Lower leg skin (tissue), 4 donors: ENCODE data around the gene EHMT2. TPM values are rescaled to one million over a fixed set of nuclear protein-coding genes. Genes with fewer than 3 reads are reported as not detected.

Experiments used
- DNase-seq, 2 donors: peaks; one replicate each; pipeline ENCODE4 v3.0.0-alpha.2; 2019; ENCODE audit warnings: low spot score in 2 of 2
- H3K4me3 ChIP-seq: fragments of 200-600 bp; sonication (generic); 2 replicates; pipeline ENCODE4 v1.5.1; 2017; ENCODE audit warnings: mild to moderate bottlenecking, low read depth; ENCODE audit not compliant: poor library complexity, severe bottlenecking
- CTCF ChIP-seq, 3 donors: fragments of 450-650 bp; IDR thresholded peaks; one replicate each; pipeline ENCODE4 v1.5.1; 2016; ENCODE audit warnings: antibody characterized with exemption in 3 of 3, mild to moderate bottlenecking in 3 of 3, moderate library complexity in 2 of 3
- POLR2A ChIP-seq, 2 donors: fragments of 450-650 bp; IDR thresholded peaks; one replicate each; pipeline ENCODE4 v1.6.1; 2016 to 2017; ENCODE audit warnings: antibody characterized with exemption in 2 of 2, mild to moderate bottlenecking in 1 of 2, moderate library complexity in 1 of 2
- WGBS, 2 donors: methylation state at CpG; one replicate each; pipeline ENCODE4 v1.1.5; 2018; 5-methylcytosine and 5-hydroxymethylcytosine counted together
- intact Hi-C: fragments of 100-400 bp; cut with DNase I; formaldehyde crosslinking; loops from one replicate; pipeline ENCODE4 v1.15.0; 2023; ENCODE audit warnings: low total_unique reads
- total RNA-seq, 4 donors: library from RNA; depleted of rRNA; stranded (reverse); fragments of >200 nt; gene quantifications; one replicate each; pipeline ENCODE4 v1.1.0, GENCODE V29; 2016

EHMT2 gene
- total RNA-seq, 4 donors from 2014 or later, result 25.5 to 39.3 (median 33.6) TPM

- intact Hi-C loops, result no loop called here
- TF ChIP-seq CTCF (IDR thresholded peaks at IDR 0.05), result no peak
- no peak for TF ChIP-seq POLR2A (IDR thresholded peaks at IDR 0.05)
- 74 to 84% methylated on average over 2 of the region's 2 CpGs for WGBS, 2 donors
- no peak for DNase-seq
- H3K4me3 ChIP-seq, result no peak overlapping the region
Observed at GRCh38 chr6:31920811-31921210, 23.3 kb upstream of the EHMT2 start.

- 71 to 76% methylated on average over 6 of the region's 6 CpGs for WGBS, 2 donors
- DNase-seq, result no peak
- intact Hi-C loops, result no loop called here
- no peak overlapping the region for H3K4me3 ChIP-seq
- no peak for TF ChIP-seq CTCF (IDR thresholded peaks at IDR 0.05)
- no peak for TF ChIP-seq POLR2A (IDR thresholded peaks at IDR 0.05)
Observed at GRCh38 chr6:31919624-31920303, 22.3 kb upstream of the EHMT2 start.

GRCh38 chr6:31918069-31918720, 20.7 kb upstream of the EHMT2 start:
- 84 to 88% methylated on average over 8 of the region's 8 CpGs for WGBS, 2 donors
- intact Hi-C loops, result no loop called here
- TF ChIP-seq POLR2A (IDR thresholded peaks at IDR 0.05) (no peak), CTCF (IDR thresholded peaks at IDR 0.05) (no peak)
- DNase-seq, result no peak
- no peak overlapping the region for H3K4me3 ChIP-seq

- no peak for TF ChIP-seq CTCF (IDR thresholded peaks at IDR 0.05)
- 67 to 69% methylated on average over 6 of the region's 6 CpGs for WGBS, 2 donors
- intact Hi-C loops, result no loop called here
- no peak overlapping the region for H3K4me3 ChIP-seq
- no peak for DNase-seq
Observed at GRCh38 chr6:31915756-31916155, 18.3 kb upstream of the EHMT2 start.

GRCh38 chr6:31915351-31915750, 17.9 kb upstream of the EHMT2 start:
- H3K4me3 ChIP-seq, result no peak overlapping the region
- intact Hi-C loops, result no loop called here
- DNase-seq, result no peak
- TF ChIP-seq CTCF (IDR thresholded peaks at IDR 0.05) (no peak), POLR2A (IDR thresholded peaks at IDR 0.05) (no peak)
